Fibroblast of lung (primary cell): ENCODE results near the gene TICRR.

Source experiments
- CTCF ChIP-seq, 2 donors: IDR thresholded peaks in 1 of 2; conservative IDR thresholded peaks in 1 of 2; 1 replicate in 1 of 2; 2 replicates in 1 of 2; pipeline ENCODE4 v1.5.1; 2011 to 2012; ENCODE audit warnings: low read length in 2 of 2, control low read depth in 1 of 2, inconsistent platforms in 1 of 2, low read depth in 1 of 2, mild to moderate bottlenecking in 1 of 2
- EZH2 ChIP-seq: IDR thresholded peaks from 2 replicates; pipeline ENCODE4 v1.5.1; 2012; ENCODE audit warnings: low read length, control low read depth, mild to moderate bottlenecking; ENCODE audit errors: missing control alignments

GRCh38 chr15:89629829-89630228, 54.6 kb downstream of the TICRR start:
- TF ChIP-seq CTCF (conservative IDR thresholded peaks at IDR 0.05 in 1 of 2, IDR thresholded peaks at IDR 0.05 in 1 of 2; ENCODE audit: low read depth in 1 of 2, low read length in 2 of 2) (no peak), EZH2 (no peak)
